K562 (cell line): ENCODE results near the gene SCAMP3. TPM values are rescaled to one million over a fixed set of nuclear protein-coding genes. Genes with fewer than 3 reads are reported as not detected.

ENCODE experiments used
- AFF4 ChIP-seq: sonication (generic); formaldehyde crosslinking; IDR thresholded peaks from 2 replicates; pipeline ENCODE4 v1.8.0; 2023; ENCODE audit warnings: mild to moderate bottlenecking, missing genetic modification reagents
- HLTF ChIP-seq: fragments of 450-650 bp; IDR thresholded peaks from 2 replicates; pipeline ENCODE4 v1.6.1; 2016
- MIER1 ChIP-seq: fragments of 450-650 bp; IDR thresholded peaks from 2 replicates; pipeline ENCODE4 v1.6.1; 2016; ENCODE audit warnings: antibody characterized with exemption, mild to moderate bottlenecking, low read depth
- PHB2 ChIP-seq: fragments of 450-650 bp; IDR thresholded peaks from 2 replicates; pipeline ENCODE4 v1.6.1; 2017; ENCODE audit warnings: low read depth
- RERE ChIP-seq: sonication (generic); formaldehyde crosslinking; IDR thresholded peaks from 2 replicates; pipeline ENCODE4 v1.8.0; 2023; ENCODE audit warnings: missing genetic modification reagents, mild to moderate bottlenecking, borderline replicate concordance
- STAT5B ChIP-seq: fragments of 250-450 bp; sonication (Bioruptor Pico); IDR thresholded peaks from 2 replicates; pipeline ENCODE4 v1.8.0; 2021; ENCODE audit warnings: mild to moderate bottlenecking, inconsistent platforms
- TEAD4 ChIP-seq, 2 experiments: sonication (generic) in 1 of 2; formaldehyde crosslinking in 1 of 2; IDR thresholded peaks; 2 replicates each; pipeline versions ENCODE4 v1.6.1 to v1.8.0; 2012 to 2022; ENCODE audit warnings: borderline replicate concordance in 1 of 2, inconsistent platforms in 1 of 2, low read length in 1 of 2, mild to moderate bottlenecking in 1 of 2, missing genetic modification reagents in 1 of 2
- ZNF274 ChIP-seq: IDR thresholded peaks from 2 replicates; pipeline ENCODE4 v1.6.1; 2011; ENCODE audit warnings: low read depth, mild to moderate bottlenecking, low read length, moderate library complexity, borderline replicate concordance
- polyA plus RNA-seq, 8 experiments: library from polyadenylated mRNA; depleted of rRNA in 4 of 8; stranded (reverse) in 5 of 8; unstranded in 3 of 8; fragments of >200 nt; fragmentation: Nextera tagmentation in 2 of 8; fragmentation: Illumina TruSeq in 1 of 8; extraction: Ambion mirVana in 2 of 8; extraction: Trizol in 1 of 8; gene quantifications; 2 replicates each; pipeline versions ENCODE4 v1.2.1 to v1.2.3, GENCODE V29; 2011 to 2014; ENCODE audit warnings: inconsistent platforms in 1 of 8, missing spikeins in 1 of 8
- total RNA-seq, 7 experiments: library from RNA; depleted of rRNA in 6 of 7; stranded (reverse); fragments of >200 nt in 6 of 7; fragmentation: Illumina TruSeq in 2 of 7; extraction: Trizol in 2 of 7; gene quantifications; 2 replicates each; pipeline versions ENCODE4 v1.2.1 to v1.2.3, GENCODE V29; 2011 to 2021; ENCODE audit warnings: low replicate concordance in 1 of 7
- TF ChIP-seq, protein P1 (sequence below), 2 experiments: fragments of 150-350 bp in 1 of 2; IDR thresholded peaks; 2 replicates each; pipeline ENCODE4 v1.6.1; 2012 to 2016; ENCODE audit warnings: low read depth in 2 of 2, low read length in 2 of 2, mild to moderate bottlenecking in 1 of 2, moderate library complexity in 1 of 2
- TF ChIP-seq, protein P2 (sequence below): fragments of 450-650 bp; formaldehyde crosslinking; conservative IDR thresholded peaks from 2 replicates; pipeline ENCODE4 v1.4.0; 2022; ENCODE audit warnings: mild to moderate bottlenecking, missing genetic modification characterization

SCAMP3 gene
- total and polyA plus RNA-seq, 9 of the 15 experiments (the other 6 are each of a cell fraction or from before 2014, with no cell fraction given): 14.2 to 131 (median 86.1) TPM

DNA sequence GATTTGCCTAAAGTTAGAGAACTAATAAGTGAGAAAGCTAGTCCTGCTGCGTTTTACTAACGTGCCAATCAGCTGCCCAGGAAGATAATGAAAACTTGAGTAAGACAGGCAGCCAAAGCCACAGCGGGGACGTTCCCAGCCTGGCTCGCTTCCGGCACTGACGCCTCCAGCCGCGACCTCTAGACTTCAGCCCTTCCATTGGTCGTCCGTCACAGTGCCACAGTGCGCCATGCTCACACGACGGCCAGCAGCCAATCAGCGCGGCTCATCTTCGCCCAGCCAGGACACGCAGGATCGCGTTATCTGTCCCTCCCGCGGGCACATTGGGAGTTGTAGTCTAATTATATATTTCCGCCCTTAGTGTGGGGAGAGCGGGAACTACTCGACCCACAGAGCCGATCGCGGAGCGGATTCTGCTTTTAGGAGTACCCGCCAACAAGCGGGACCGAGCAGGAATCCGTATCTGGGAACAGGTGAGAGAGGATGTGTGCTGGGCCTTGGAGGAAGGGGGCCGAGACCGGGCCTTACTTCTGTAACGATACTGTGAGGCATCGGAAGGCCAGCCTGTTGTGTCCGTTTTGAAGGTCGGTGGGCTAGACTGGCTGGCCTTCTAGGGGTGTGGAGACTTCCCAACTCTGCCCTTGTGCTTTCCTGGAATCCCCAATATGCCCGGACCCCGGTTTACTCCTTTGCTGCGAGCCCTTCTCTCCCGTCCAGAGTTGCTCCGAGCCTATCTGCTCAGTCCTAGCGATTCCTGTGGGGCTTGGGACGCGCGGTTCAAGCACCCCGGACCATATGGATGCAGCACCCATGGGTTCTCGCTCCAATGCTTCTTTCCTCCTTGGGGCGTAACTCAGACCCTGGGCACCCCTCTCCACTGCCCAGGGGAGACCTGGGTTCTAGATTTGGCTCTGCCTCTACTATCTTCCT is 46.6 kb upstream of the SCAMP3 start, which contains the start of gene FDPS (continued):
- TF ChIP-seq, protein P1, sequence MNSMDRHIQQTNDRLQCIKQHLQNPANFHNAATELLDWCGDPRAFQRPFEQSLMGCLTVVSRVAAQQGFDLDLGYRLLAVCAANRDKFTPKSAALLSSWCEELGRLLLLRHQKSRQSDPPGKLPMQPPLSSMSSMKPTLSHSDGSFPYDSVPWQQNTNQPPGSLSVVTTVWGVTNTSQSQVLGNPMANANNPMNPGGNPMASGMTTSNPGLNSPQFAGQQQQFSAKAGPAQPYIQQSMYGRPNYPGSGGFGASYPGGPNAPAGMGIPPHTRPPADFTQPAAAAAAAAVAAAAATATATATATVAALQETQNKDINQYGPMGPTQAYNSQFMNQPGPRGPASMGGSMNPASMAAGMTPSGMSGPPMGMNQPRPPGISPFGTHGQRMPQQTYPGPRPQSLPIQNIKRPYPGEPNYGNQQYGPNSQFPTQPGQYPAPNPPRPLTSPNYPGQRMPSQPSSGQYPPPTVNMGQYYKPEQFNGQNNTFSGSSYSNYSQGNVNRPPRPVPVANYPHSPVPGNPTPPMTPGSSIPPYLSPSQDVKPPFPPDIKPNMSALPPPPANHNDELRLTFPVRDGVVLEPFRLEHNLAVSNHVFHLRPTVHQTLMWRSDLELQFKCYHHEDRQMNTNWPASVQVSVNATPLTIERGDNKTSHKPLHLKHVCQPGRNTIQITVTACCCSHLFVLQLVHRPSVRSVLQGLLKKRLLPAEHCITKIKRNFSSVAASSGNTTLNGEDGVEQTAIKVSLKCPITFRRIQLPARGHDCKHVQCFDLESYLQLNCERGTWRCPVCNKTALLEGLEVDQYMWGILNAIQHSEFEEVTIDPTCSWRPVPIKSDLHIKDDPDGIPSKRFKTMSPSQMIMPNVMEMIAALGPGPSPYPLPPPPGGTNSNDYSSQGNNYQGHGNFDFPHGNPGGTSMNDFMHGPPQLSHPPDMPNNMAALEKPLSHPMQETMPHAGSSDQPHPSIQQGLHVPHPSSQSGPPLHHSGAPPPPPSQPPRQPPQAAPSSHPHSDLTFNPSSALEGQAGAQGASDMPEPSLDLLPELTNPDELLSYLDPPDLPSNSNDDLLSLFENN (IDR thresholded peaks at IDR 0.05; ENCODE audit: low read depth in 2 of 2, low read length in 2 of 2): 0 out of 4 replicates have a peak, but pooled peaks of 1 of the 2 experiments have one; percentile 9
- TF ChIP-seq, protein P2, sequence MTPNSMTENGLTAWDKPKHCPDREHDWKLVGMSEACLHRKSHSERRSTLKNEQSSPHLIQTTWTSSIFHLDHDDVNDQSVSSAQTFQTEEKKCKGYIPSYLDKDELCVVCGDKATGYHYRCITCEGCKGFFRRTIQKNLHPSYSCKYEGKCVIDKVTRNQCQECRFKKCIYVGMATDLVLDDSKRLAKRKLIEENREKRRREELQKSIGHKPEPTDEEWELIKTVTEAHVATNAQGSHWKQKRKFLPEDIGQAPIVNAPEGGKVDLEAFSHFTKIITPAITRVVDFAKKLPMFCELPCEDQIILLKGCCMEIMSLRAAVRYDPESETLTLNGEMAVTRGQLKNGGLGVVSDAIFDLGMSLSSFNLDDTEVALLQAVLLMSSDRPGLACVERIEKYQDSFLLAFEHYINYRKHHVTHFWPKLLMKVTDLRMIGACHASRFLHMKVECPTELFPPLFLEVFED (CRISPR knock-in tag): no peak
- TF ChIP-seq MIER1: no peak
- no peak for TF ChIP-seq HLTF
- TF ChIP-seq PHB2: no peak
- TF ChIP-seq RERE (CRISPR knock-in tag): no peak
- TF ChIP-seq STAT5B (CRISPR knock-in tag): no peak
- TF ChIP-seq AFF4 (CRISPR knock-in tag): no peak
- TF ChIP-seq TEAD4 (IDR thresholded peaks at IDR 0.05; ENCODE audit: low read length): peak; percentile 14
- TF ChIP-seq TEAD4 (CRISPR knock-in tag; IDR thresholded peaks at IDR 0.05; ENCODE audit: borderline replicate concordance): no peak
- no peak for TF ChIP-seq ZNF274
